CD4-positive, alpha-beta T cell treated with Interleukin-17A for 4 hours (primary cell): Measurements from ENCODE around the gene VAPB.

Experiments used
- DNase-seq: peaks from one replicate; pipeline ENCODE4 v3.0.0-alpha.2; 2020; ENCODE audit warnings: mixed read lengths

The VAPB gene

GRCh38 chr20:58466095-58466708, 77.2 kb downstream of the VAPB start:
- DNase-seq = no peak

- DNase-seq = no peak
These were observed 77.9 kb downstream of the VAPB start for GRCh38 chr20:58466729-58467571.

- no peak for DNase-seq
These were observed 78.8 kb downstream of the VAPB start for GRCh38 chr20:58467572-58468527.

GRCh38 chr20:58469616-58470015, 80.6 kb downstream of the VAPB start:
- DNase-seq = no peak

GRCh38 chr20:58470336-58471192, 81.5 kb downstream of the VAPB start:
- DNase-seq = no peak

- DNase-seq = no peak
These were observed 82.5 kb downstream of the VAPB start for GRCh38 chr20:58471193-58472164.

- no peak for DNase-seq
These were observed 83.4 kb downstream of the VAPB start for GRCh38 chr20:58472273-58473018.

- DNase-seq = no peak
These were observed 84.7 kb downstream of the VAPB start for GRCh38 chr20:58473453-58474425.

GRCh38 chr20:58475466-58475865, 86.4 kb downstream of the VAPB start:
- no peak for DNase-seq

GRCh38 chr20:58478141-58478805, 89.2 kb downstream of the VAPB start:
- no peak for DNase-seq

- DNase-seq = no peak
These were observed 90.9 kb downstream of the VAPB start for GRCh38 chr20:58479726-58480440.

GRCh38 chr20:58480551-58481336, 91.7 kb downstream of the VAPB start:
- DNase-seq = no peak

GRCh38 chr20:58481481-58482021, 92.5 kb downstream of the VAPB start:
- peak; percentile 76 for DNase-seq

- DNase-seq = no peak
These were observed 93.4 kb downstream of the VAPB start for GRCh38 chr20:58482416-58482815.

GRCh38 chr20:58483051-58483450, 94.0 kb downstream of the VAPB start:
- DNase-seq = no peak

- no peak for DNase-seq
These were observed 94.4 kb downstream of the VAPB start for GRCh38 chr20:58483470-58483869.

GRCh38 chr20:58485393-58485792, 96.4 kb downstream of the VAPB start:
- no peak for DNase-seq
